ENCODE data around the gene NELL2. TPM values are rescaled to one million over a fixed set of nuclear protein-coding genes. Genes with fewer than 3 reads are reported as not detected.

NELL2 gene
- total and polyA plus RNA-seq, 9 of the 15 experiments (the other 6 are each of a cell fraction or from before 2014, with no cell fraction given), result 0.32 to 1.1 (median 0.53) TPM

DNA sequence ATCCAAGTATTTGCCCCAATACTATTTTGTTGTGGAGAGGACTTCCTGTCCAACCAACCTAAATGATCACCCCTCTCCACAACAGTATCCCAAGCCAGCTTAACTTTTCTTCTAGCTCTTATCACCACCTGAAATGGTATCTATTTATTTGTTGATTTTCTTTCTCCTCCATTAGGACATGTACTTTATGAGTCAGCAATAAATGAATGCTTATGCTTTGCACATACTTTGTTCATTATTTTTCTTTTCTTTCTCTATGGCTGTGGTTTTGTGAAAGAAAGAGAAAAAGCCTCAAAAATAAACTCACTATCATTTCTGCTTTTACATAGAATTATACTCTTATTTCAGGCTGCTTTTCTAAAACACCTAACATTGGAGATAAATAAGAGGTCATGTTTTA, 371.3 kb downstream of the NELL2 start:
- ChIA-PET CTCF (ENCODE audit: low intra/inter-chr PET ratio) (no interaction called here), POLR2A (no interaction called here)
- Histone ChIP-seq H3K27me3 (ENCODE audit: control insufficient read depth in 2 of 2, insufficient read depth in 2 of 2, low read length in 2 of 2) (no peaks in the 10 kb centered on the region), H3K27ac (ENCODE audit: extremely low read depth, low read depth, low read length) (no peak overlapping the region), H3K9me3 (replicated peaks; ENCODE audit: control insufficient read depth, insufficient read depth, low read depth, low read length) (no peaks in the 10 kb centered on the region; the same call in 1 of the 2 replicates), H3K9me1 (ENCODE audit: control insufficient read depth, insufficient read depth, low read length) (no peaks in the 10 kb centered on the region), H3K4me3 (no peak overlapping the region), H3K9ac (ENCODE audit: insufficient read depth in 1 of 2, low read depth in 2 of 2, low read length in 2 of 2) (no peak overlapping the region), H3K4me2 (ENCODE audit: insufficient read depth, low read length) (no peak overlapping the region), H2AFZ (ENCODE audit: low read depth, low read length) (no peak overlapping the region), H3K36me3 (ENCODE audit: control insufficient read depth, insufficient read depth, low read length) (no peaks in the 10 kb centered on the region), H3K79me2 (ENCODE audit: control insufficient read depth, insufficient read depth, low read length) (no peaks in the 10 kb centered on the region), H4K20me1 (replicated peaks; ENCODE audit: control insufficient read depth, insufficient read depth, low read length) (no peaks in the 10 kb centered on the region), H3K4me1 (replicated peaks in 1 of 2; ENCODE audit: control insufficient read depth in 2 of 2, insufficient read depth in 2 of 2, low read length in 2 of 2) (no peaks in the 10 kb centered on the region)
- intact Hi-C loops (cut with micrococcal nuclease) (no loop called here), in situ Hi-C loops (cut with MboI) (no loop called here)
- ATAC-seq, result no peak
- FAIRE-seq, result no peak
- no peak for DNase-seq (ENCODE audit: extremely low read depth in 1 of 4, low spot score in 3 of 4)
- no TSS peak for BruUV-seq (replicated peaks)
- TF ChIP-seq HNRNPLL (IDR thresholded peaks at IDR 0.05; ENCODE audit: low read depth, low read length, poor library complexity, severe bottlenecking), result no peak
- TF ChIP-seq NFE2L1 (tag; IDR thresholded peaks at IDR 0.05; ENCODE audit: borderline replicate concordance, low read depth), result no peak
- TF ChIP-seq ERF (CRISPR knock-in tag; IDR thresholded peaks at IDR 0.05), result no peak
- TF ChIP-seq, protein P1, sequence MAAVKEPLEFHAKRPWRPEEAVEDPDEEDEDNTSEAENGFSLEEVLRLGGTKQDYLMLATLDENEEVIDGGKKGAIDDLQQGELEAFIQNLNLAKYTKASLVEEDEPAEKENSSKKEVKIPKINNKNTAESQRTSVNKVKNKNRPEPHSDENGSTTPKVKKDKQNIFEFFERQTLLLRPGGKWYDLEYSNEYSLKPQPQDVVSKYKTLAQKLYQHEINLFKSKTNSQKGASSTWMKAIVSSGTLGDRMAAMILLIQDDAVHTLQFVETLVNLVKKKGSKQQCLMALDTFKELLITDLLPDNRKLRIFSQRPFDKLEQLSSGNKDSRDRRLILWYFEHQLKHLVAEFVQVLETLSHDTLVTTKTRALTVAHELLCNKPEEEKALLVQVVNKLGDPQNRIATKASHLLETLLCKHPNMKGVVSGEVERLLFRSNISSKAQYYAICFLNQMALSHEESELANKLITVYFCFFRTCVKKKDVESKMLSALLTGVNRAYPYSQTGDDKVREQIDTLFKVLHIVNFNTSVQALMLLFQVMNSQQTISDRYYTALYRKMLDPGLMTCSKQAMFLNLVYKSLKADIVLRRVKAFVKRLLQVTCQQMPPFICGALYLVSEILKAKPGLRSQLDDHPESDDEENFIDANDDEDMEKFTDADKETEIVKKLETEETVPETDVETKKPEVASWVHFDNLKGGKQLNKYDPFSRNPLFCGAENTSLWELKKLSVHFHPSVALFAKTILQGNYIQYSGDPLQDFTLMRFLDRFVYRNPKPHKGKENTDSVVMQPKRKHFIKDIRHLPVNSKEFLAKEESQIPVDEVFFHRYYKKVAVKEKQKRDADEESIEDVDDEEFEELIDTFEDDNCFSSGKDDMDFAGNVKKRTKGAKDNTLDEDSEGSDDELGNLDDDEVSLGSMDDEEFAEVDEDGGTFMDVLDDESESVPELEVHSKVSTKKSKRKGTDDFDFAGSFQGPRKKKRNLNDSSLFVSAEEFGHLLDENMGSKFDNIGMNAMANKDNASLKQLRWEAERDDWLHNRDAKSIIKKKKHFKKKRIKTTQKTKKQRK (IDR thresholded peaks at IDR 0.05; ENCODE audit: borderline replicate concordance, low read depth, low read length), result no peak
- TF ChIP-seq THRAP3 (IDR thresholded peaks at IDR 0.05; ENCODE audit: borderline replicate concordance), result no peak
- no peak for TF ChIP-seq KLF16 (IDR thresholded peaks at IDR 0.05)
- TF ChIP-seq ZFP1 (CRISPR knock-in tag; IDR thresholded peaks at IDR 0.05), result no peak
- TF ChIP-seq, protein P2, sequence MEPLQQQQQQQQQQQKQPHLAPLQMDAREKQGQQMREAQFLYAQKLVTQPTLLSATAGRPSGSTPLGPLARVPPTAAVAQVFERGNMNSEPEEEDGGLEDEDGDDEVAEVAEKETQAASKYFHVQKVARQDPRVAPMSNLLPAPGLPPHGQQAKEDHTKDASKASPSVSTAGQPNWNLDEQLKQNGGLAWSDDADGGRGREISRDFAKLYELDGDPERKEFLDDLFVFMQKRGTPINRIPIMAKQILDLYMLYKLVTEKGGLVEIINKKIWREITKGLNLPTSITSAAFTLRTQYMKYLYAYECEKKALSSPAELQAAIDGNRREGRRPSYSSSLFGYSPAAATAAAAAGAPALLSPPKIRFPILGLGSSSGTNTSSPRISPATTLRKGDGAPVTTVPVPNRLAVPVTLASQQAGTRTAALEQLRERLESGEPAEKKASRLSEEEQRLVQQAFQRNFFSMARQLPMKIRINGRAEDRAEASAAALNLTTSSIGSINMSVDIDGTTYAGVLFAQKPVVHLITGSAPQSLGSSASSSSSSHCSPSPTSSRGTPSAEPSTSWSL (CRISPR knock-in tag; IDR thresholded peaks at IDR 0.05; ENCODE audit: borderline replicate concordance), result no peak
- no peak for TF ChIP-seq FOSL1 (tag; conservative IDR thresholded peaks at IDR 0.05)
- no peak for TF ChIP-seq CBX2 (IDR thresholded peaks at IDR 0.05; ENCODE audit: insufficient read depth, low read length, poor library complexity, severe bottlenecking)
- no peak for TF ChIP-seq ZNF184 (CRISPR knock-in tag; IDR thresholded peaks at IDR 0.05)
- TF ChIP-seq, protein P3, sequence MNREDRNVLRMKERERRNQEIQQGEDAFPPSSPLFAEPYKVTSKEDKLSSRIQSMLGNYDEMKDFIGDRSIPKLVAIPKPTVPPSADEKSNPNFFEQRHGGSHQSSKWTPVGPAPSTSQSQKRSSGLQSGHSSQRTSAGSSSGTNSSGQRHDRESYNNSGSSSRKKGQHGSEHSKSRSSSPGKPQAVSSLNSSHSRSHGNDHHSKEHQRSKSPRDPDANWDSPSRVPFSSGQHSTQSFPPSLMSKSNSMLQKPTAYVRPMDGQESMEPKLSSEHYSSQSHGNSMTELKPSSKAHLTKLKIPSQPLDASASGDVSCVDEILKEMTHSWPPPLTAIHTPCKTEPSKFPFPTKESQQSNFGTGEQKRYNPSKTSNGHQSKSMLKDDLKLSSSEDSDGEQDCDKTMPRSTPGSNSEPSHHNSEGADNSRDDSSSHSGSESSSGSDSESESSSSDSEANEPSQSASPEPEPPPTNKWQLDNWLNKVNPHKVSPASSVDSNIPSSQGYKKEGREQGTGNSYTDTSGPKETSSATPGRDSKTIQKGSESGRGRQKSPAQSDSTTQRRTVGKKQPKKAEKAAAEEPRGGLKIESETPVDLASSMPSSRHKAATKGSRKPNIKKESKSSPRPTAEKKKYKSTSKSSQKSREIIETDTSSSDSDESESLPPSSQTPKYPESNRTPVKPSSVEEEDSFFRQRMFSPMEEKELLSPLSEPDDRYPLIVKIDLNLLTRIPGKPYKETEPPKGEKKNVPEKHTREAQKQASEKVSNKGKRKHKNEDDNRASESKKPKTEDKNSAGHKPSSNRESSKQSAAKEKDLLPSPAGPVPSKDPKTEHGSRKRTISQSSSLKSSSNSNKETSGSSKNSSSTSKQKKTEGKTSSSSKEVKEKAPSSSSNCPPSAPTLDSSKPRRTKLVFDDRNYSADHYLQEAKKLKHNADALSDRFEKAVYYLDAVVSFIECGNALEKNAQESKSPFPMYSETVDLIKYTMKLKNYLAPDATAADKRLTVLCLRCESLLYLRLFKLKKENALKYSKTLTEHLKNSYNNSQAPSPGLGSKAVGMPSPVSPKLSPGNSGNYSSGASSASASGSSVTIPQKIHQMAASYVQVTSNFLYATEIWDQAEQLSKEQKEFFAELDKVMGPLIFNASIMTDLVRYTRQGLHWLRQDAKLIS (CRISPR knock-in tag; IDR thresholded peaks at IDR 0.05), result no peak
- TF ChIP-seq, protein P4, sequence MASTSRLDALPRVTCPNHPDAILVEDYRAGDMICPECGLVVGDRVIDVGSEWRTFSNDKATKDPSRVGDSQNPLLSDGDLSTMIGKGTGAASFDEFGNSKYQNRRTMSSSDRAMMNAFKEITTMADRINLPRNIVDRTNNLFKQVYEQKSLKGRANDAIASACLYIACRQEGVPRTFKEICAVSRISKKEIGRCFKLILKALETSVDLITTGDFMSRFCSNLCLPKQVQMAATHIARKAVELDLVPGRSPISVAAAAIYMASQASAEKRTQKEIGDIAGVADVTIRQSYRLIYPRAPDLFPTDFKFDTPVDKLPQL (IDR thresholded peaks at IDR 0.05; ENCODE audit: extremely low read depth, insufficient read length), result no peak
- no peak for TF ChIP-seq ATF1 (CRISPR knock-in tag; IDR thresholded peaks at IDR 0.05)
- no peak for TF ChIP-seq ATF1 (tag; IDR thresholded peaks at IDR 0.05)

All from K562 (cell line).